ENCODE results near the gene GFER.

GFER gene

DNA sequence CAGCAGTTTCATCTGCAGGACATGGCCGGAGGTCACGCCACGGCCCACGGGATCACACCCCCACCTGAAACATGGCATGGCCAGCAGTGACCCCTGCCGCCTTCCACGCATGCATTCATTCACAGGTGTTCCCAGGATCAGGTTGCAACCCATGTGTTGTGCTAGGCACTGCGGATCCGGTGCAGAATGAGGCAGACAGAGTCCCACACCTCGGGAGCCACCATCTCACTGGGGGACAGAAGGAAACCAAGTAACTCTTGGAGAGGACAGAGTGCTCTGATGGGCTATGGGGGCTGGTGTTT lies 36.7 kb upstream of the GFER start:
- Histone ChIP-seq H2AFZ (ENCODE audit: low read depth, low read length) (no peak overlapping the region), H3K36me3 (ENCODE audit: insufficient read depth, low read length) (no peaks in the 10 kb centered on the region), H3K4me1 (ENCODE audit: insufficient read depth, low read length) (peaks cover 15% of the 10 kb centered on the region), H3K9me3 (ENCODE audit: insufficient read depth, low read length, severe bottlenecking) (no peaks in the 10 kb centered on the region), H3K4me2 (ENCODE audit: insufficient read depth, low read length) (no peak overlapping the region), H3K27me3 (ENCODE audit: insufficient read depth, low read length, poor library complexity) (no peaks in the 10 kb centered on the region), H3K27ac (ENCODE audit: low read length) (no peak overlapping the region), H4K20me1 (ENCODE audit: insufficient read depth, low read length) (no peaks in the 10 kb centered on the region; the same call in 1 of the 2 replicates), H3K4me3 (ENCODE audit: low read depth in 1 of 2, low read length in 2 of 2) (no peak overlapping the region), H3K79me2 (ENCODE audit: insufficient read depth, low read length) (no peaks in the 10 kb centered on the region; the same call in none of the 2 replicates), H3K9ac (ENCODE audit: low read depth, low read length) (no peak overlapping the region)
- DNase-seq: no peak
- no peak for TF ChIP-seq EZH2 (IDR thresholded peaks at IDR 0.05; ENCODE audit: borderline replicate concordance, low read depth, low read length, severe bottlenecking)
- TF ChIP-seq, protein P1, sequence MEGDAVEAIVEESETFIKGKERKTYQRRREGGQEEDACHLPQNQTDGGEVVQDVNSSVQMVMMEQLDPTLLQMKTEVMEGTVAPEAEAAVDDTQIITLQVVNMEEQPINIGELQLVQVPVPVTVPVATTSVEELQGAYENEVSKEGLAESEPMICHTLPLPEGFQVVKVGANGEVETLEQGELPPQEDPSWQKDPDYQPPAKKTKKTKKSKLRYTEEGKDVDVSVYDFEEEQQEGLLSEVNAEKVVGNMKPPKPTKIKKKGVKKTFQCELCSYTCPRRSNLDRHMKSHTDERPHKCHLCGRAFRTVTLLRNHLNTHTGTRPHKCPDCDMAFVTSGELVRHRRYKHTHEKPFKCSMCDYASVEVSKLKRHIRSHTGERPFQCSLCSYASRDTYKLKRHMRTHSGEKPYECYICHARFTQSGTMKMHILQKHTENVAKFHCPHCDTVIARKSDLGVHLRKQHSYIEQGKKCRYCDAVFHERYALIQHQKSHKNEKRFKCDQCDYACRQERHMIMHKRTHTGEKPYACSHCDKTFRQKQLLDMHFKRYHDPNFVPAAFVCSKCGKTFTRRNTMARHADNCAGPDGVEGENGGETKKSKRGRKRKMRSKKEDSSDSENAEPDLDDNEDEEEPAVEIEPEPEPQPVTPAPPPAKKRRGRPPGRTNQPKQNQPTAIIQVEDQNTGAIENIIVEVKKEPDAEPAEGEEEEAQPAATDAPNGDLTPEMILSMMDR (IDR thresholded peaks at IDR 0.05; ENCODE audit: borderline replicate concordance, extremely low read depth, low read length, poor library complexity, severe bottlenecking): no peak
- ATAC-seq (ENCODE audit: insufficient read depth, low read depth): no peak

DNA sequence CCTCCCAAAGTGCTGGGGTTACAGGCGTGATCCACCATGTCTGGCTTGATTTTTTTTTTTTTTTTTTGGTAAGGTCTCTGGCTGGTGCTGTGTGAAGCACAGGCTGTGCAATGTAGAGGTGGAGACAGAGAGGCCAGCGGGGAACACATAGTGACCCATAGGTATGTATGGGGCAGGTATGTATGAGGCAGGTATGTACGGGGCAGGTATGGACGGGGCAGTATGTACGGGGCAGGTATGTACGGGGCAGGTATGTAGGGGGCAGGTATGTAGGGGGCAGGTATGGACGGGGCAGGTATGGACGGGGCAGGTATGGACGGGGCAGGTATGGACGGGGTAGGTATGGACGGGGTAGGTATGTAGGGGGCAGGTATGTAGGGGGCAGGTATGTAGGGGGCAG lies 34.5 kb upstream of the GFER start:
- Histone ChIP-seq H3K4me3 (ENCODE audit: low read depth in 1 of 2, low read length in 2 of 2) (no peak overlapping the region), H3K4me2 (ENCODE audit: insufficient read depth, low read length) (no peak overlapping the region), H3K4me1 (ENCODE audit: insufficient read depth, low read length) (no peaks in the 10 kb centered on the region), H3K27me3 (ENCODE audit: insufficient read depth, low read length, poor library complexity) (no peaks in the 10 kb centered on the region), H2AFZ (ENCODE audit: low read depth, low read length) (no peak overlapping the region), H3K36me3 (ENCODE audit: insufficient read depth, low read length) (no peaks in the 10 kb centered on the region), H3K27ac (ENCODE audit: low read length) (no peak overlapping the region), H3K9ac (ENCODE audit: low read depth, low read length) (no peak overlapping the region), H4K20me1 (ENCODE audit: insufficient read depth, low read length) (no peaks in the 10 kb centered on the region), H3K9me3 (ENCODE audit: insufficient read depth, low read length, severe bottlenecking) (no peaks in the 10 kb centered on the region), H3K79me2 (ENCODE audit: insufficient read depth, low read length) (no peaks in the 10 kb centered on the region)
- no peak for ATAC-seq (ENCODE audit: insufficient read depth, low read depth)
- TF ChIP-seq, protein P1 (IDR thresholded peaks at IDR 0.05; ENCODE audit: borderline replicate concordance, extremely low read depth, low read length, poor library complexity, severe bottlenecking): no peak
- TF ChIP-seq EZH2 (IDR thresholded peaks at IDR 0.05; ENCODE audit: borderline replicate concordance, low read depth, low read length, severe bottlenecking): no peak
- no peak for DNase-seq

DNA sequence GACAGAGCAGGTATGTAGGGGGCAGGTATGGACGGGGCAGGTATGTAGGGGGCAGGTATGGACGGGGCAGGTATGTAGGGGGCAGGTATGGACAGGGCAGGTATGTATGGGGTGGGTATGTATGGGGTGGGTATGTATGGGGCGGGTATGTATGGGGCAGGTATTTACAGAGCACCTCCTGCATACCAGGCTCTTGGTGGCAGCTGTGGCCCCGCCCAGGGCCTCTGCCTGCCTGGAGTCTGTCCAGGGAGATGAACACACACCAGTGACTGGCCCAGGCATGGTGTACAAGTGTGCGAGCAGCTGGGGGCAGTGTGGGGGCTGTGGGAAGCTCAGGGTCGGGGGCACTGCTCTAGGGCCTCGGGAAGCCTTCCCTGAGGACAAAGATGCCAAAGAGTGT lies 33.9 kb upstream of the GFER start:
- Histone ChIP-seq H3K9me3 (ENCODE audit: insufficient read depth, low read length, severe bottlenecking) (no peaks in the 10 kb centered on the region), H4K20me1 (ENCODE audit: insufficient read depth, low read length) (no peaks in the 10 kb centered on the region), H3K27me3 (ENCODE audit: insufficient read depth, low read length, poor library complexity) (no peaks in the 10 kb centered on the region), H3K36me3 (ENCODE audit: insufficient read depth, low read length) (no peaks in the 10 kb centered on the region), H3K27ac (ENCODE audit: low read length) (no peak overlapping the region), H3K4me3 (ENCODE audit: low read depth in 1 of 2, low read length in 2 of 2) (no peak overlapping the region), H2AFZ (ENCODE audit: low read depth, low read length) (no peak overlapping the region), H3K4me1 (ENCODE audit: insufficient read depth, low read length) (no peaks in the 10 kb centered on the region), H3K9ac (ENCODE audit: low read depth, low read length) (no peak overlapping the region), H3K79me2 (ENCODE audit: insufficient read depth, low read length) (no peaks in the 10 kb centered on the region), H3K4me2 (ENCODE audit: insufficient read depth, low read length) (no peak overlapping the region)
- DNase-seq: no peak
- TF ChIP-seq, protein P1 (IDR thresholded peaks at IDR 0.05; ENCODE audit: borderline replicate concordance, extremely low read depth, low read length, poor library complexity, severe bottlenecking): no peak
- TF ChIP-seq EZH2 (IDR thresholded peaks at IDR 0.05; ENCODE audit: borderline replicate concordance, low read depth, low read length, severe bottlenecking): no peak
- ATAC-seq (ENCODE audit: insufficient read depth, low read depth): no peak

DNA sequence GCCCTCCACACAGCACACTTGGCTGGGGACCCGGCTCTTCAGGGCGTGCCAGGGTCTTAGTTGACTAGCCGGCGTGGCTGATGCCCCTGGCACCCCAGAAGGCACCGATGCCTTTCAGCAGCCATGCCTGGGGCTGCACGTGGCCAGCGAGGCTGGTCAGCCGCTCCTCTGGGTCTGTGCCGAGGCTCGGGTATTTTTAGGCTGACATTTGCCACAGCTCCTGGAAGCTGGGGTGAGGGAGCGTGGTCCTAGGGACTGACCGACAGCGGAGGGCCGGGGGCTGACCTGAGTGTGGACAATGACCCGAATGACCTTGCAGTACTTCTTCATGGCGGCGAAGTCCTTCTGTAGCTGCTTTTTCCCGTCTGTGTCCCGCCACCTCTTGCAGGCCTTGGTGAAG lies 33.4 kb upstream of the GFER start:
- H3K4me1 ChIP-seq (ENCODE audit: insufficient read depth, low read length): no peaks in the 10 kb centered on the region
- H3K9me3 ChIP-seq (ENCODE audit: insufficient read depth, low read length, severe bottlenecking): no peaks in the 10 kb centered on the region
- no peak overlapping the region for H3K4me3 ChIP-seq (ENCODE audit: low read depth in 1 of 2, low read length in 2 of 2)
- TF ChIP-seq EZH2 (IDR thresholded peaks at IDR 0.05; ENCODE audit: borderline replicate concordance, low read depth, low read length, severe bottlenecking): no peak
- TF ChIP-seq, protein P1 (IDR thresholded peaks at IDR 0.05; ENCODE audit: borderline replicate concordance, extremely low read depth, low read length, poor library complexity, severe bottlenecking): no peak
- no peak overlapping the region for H3K9ac ChIP-seq (ENCODE audit: low read depth, low read length)
- no peak overlapping the region for H3K4me2 ChIP-seq (ENCODE audit: insufficient read depth, low read length)
- DNase-seq: no peak
- no peaks in the 10 kb centered on the region for H3K79me2 ChIP-seq (ENCODE audit: insufficient read depth, low read length)
- H4K20me1 ChIP-seq (ENCODE audit: insufficient read depth, low read length): no peaks in the 10 kb centered on the region
- no peak overlapping the region for H2AFZ ChIP-seq (ENCODE audit: low read depth, low read length)
- ATAC-seq (ENCODE audit: insufficient read depth, low read depth): no peak
- no peaks in the 10 kb centered on the region for H3K36me3 ChIP-seq (ENCODE audit: insufficient read depth, low read length)
- H3K27ac ChIP-seq (ENCODE audit: low read length): no peak overlapping the region
- H3K27me3 ChIP-seq (ENCODE audit: insufficient read depth, low read length, poor library complexity): no peaks in the 10 kb centered on the region

Data from DND-41 (cell line).